Neutrophil (primary cell): ENCODE measurements around the gene GATA5.

ENCODE experiments used
- H3K27ac ChIP-seq: fragments of 200-600 bp; sonication (generic); 2 replicates; pipeline ENCODE4 v1.5.1; 2016; ENCODE audit warnings: mild to moderate bottlenecking, moderate library complexity
- H3K27me3 ChIP-seq: fragments of 200-600 bp; sonication (generic); 2 replicates; pipeline ENCODE4 v1.6.0; 2016; ENCODE audit warnings: mild to moderate bottlenecking
- H3K36me3 ChIP-seq: fragments of 200-600 bp; sonication (generic); 2 replicates; pipeline ENCODE4 v1.5.1; 2017
- H3K4me1 ChIP-seq, 2 experiments: fragments of 200-600 bp in 1 of 2; sonication (generic) in 1 of 2; 1 replicate in 1 of 2; 2 replicates in 1 of 2; pipeline versions ENCODE4 v1.5.1 to v1.6.1; 2013 to 2016; ENCODE audit warnings: low read depth in 1 of 2, low read length in 1 of 2, mild to moderate bottlenecking in 1 of 2, moderate library complexity in 1 of 2; ENCODE audit not compliant: control insufficient read depth in 1 of 2, insufficient read depth in 1 of 2
- H3K4me3 ChIP-seq, 2 experiments: fragments of 200-600 bp in 1 of 2; sonication (generic) in 1 of 2; 1 replicate in 1 of 2; 2 replicates in 1 of 2; pipeline ENCODE4 v1.5.1; 2013 to 2016; ENCODE audit warnings: low read depth in 1 of 2, low read length in 1 of 2, mild to moderate bottlenecking in 1 of 2, moderate library complexity in 1 of 2
- H3K9me3 ChIP-seq: fragments of 200-600 bp; sonication (generic); 2 replicates; pipeline ENCODE4 v1.5.1; 2016
- TF ChIP-seq, protein P1 (sequence below): fragments of 200-600 bp; sonication (generic); IDR thresholded peaks from 2 replicates; pipeline ENCODE4 v1.5.1; 2016; ENCODE audit warnings: antibody characterized with exemption

GATA5 gene

DNA sequence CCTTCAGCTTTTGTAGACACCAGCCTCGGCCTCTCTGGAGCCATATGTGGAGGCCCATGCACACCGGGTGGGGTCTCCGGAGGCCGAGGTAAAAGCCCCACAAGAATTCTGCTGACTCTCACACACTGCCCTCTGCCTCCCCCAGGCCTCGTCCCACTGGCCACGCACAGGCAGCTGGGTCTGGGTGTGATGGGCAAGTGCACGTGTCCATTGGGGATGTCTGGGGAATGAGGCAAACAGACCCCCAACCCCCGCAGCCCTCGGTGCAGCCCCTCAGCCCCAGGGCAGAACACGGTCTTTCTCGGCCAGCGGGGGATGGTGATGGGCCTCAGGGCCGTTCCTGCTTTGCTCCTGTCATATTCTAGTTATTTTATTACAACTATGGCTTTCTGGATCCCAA lies 44.0 kb upstream of the GATA5 start:
- Histone ChIP-seq H3K4me3 (no peak overlapping the region), H3K27me3 (peaks cover 26% of the 10 kb centered on the region), H3K4me1 (no peaks in the 10 kb centered on the region), H3K27ac (no peak overlapping the region), H3K9me3 (no peaks in the 10 kb centered on the region), H3K36me3 (no peaks in the 10 kb centered on the region)
- TF ChIP-seq, protein P1, sequence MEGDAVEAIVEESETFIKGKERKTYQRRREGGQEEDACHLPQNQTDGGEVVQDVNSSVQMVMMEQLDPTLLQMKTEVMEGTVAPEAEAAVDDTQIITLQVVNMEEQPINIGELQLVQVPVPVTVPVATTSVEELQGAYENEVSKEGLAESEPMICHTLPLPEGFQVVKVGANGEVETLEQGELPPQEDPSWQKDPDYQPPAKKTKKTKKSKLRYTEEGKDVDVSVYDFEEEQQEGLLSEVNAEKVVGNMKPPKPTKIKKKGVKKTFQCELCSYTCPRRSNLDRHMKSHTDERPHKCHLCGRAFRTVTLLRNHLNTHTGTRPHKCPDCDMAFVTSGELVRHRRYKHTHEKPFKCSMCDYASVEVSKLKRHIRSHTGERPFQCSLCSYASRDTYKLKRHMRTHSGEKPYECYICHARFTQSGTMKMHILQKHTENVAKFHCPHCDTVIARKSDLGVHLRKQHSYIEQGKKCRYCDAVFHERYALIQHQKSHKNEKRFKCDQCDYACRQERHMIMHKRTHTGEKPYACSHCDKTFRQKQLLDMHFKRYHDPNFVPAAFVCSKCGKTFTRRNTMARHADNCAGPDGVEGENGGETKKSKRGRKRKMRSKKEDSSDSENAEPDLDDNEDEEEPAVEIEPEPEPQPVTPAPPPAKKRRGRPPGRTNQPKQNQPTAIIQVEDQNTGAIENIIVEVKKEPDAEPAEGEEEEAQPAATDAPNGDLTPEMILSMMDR, result no peak

DNA sequence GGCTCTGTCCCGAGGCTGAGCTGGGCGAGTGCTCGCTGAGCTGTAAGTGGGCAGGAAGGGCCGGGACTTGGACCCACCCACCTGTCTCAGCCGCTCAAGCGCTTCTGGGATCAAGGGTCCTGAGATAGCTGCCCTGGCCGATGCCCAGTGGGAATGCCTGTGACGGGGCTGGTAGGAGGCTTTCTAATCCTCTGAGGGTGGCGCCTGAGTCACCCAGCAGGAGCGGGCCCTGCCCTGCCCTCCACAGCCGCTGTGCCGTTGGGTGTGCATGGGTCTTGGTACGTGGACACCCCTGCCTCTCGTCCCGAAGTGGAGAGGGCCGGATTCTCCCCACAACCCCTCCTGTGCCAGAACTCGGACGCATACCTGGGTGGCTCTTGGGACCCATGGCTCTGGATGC lies 43.1 kb upstream of the GATA5 start:
- Histone ChIP-seq H3K27me3 (peaks cover 26% of the 10 kb centered on the region), H3K4me3 (no peak overlapping the region), H3K4me1 (no peaks in the 10 kb centered on the region), H3K9me3 (no peaks in the 10 kb centered on the region), H3K36me3 (no peaks in the 10 kb centered on the region), H3K27ac (no peak overlapping the region)
- TF ChIP-seq, protein P1, result no peak

DNA sequence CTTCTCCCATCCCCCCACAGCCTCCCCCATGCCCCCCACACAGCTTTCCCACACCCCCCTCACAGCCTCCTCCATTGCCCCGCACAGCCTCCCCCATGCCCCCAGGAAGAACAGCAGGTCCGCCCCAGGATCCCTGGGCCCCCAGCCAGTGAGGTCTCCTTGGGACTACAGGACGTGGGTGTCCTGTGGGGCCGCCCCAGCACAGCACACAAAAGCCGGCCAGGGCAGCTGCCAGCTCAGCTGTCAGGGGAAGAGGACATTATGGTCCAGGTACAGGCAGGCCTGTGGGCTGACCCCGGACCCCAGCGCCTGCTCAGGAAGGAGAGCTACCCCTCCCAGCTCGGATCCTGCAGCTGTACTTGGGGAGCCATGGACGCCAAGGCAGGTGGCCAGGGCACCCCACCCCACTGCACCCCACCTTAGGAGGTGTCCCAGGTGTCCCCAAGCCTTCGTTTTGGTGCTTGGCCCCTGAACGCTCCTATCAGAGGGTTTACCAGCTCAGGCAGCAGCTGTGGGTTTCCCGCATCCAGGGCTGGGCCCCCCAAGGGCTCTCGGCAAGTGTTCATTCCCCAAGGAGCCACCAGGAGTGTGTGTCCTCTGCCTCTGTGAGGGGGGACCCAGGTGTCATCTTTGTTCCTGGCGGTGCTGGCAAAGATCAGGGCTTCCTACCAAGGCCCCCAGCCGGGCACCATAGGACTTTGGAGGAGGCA lies 42.3 kb upstream of the GATA5 start:
- H3K9me3 ChIP-seq, result no peaks in the 10 kb centered on the region
- no peaks in the 10 kb centered on the region for H3K4me1 ChIP-seq
- H3K27ac ChIP-seq, result no peak overlapping the region
- TF ChIP-seq, protein P1, result no peak
- no peaks in the 10 kb centered on the region for H3K36me3 ChIP-seq
- peaks cover 26% of the 10 kb centered on the region for H3K27me3 ChIP-seq
- H3K4me3 ChIP-seq, result no peak overlapping the region

DNA sequence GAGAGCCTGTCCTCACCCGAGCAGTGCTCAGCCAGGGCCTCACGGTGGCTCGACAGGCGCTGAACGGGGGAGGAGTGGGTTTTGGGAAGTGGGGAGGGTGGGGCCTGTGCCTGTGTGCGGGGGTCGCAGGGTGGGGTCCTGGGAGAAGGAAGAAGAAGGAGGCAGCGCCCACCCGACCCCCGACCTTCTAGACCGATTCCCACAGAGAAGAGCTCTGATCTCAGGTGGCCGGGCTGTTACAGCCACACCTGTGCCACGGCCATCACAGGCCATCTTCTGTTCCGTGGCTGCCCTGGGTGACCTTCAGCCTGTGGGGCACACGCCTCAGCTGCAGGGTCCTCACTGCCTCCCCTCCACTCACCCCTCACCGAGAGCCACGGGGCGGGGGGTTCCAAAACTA lies 41.4 kb upstream of the GATA5 start:
- TF ChIP-seq, protein P1, result no peak
- Histone ChIP-seq H3K9me3 (no peaks in the 10 kb centered on the region), H3K36me3 (no peaks in the 10 kb centered on the region), H3K4me3 (no peak overlapping the region), H3K4me1 (no peaks in the 10 kb centered on the region), H3K27me3 (peaks cover 29% of the 10 kb centered on the region), H3K27ac (no peak overlapping the region)

DNA sequence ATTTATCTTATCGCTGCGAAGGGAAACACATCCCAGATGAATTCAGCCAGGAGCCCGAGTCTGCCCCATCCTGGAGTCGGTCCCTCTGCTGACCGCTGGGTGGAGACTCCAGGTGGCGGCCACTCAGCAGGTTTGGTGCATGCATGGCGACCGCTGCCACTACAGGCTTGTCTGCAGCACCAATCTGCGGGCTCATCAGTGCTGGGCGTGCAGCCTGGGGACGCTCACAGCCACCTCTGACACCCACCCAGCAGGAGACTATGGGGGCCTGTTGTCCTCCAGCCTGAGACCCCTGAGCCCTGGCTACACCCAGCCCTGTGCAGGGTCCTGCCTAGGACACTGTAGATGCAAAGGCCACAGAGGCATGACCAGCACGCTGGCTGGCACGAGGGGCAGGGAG lies 40.5 kb upstream of the GATA5 start:
- no peak overlapping the region for H3K27ac ChIP-seq
- no peaks in the 10 kb centered on the region for H3K4me1 ChIP-seq
- H3K4me3 ChIP-seq, result no peak overlapping the region
- H3K9me3 ChIP-seq, result no peaks in the 10 kb centered on the region
- no peaks in the 10 kb centered on the region for H3K36me3 ChIP-seq
- TF ChIP-seq, protein P1, result no peak
- H3K27me3 ChIP-seq, result peaks cover 37% of the 10 kb centered on the region

DNA sequence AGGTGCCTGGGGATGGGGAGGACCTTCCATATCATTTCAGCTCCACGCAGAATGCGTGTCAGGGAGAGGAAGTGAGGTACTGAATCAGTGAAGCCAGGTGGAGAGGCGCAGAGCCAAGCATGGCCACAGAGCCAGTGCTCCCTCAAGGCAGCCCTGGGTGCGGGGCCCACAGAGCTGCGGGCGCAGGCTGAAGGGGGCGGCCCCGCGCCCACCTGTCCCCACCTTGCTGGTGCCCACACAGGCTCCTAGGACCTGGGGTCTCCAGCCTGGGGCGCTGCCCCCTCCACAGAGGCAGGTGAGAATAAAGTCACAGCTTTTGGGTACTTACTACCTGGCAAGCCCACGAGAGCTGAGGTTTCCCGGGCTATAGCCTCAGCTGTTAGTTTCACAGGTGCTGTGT lies 40.0 kb upstream of the GATA5 start:
- Histone ChIP-seq H3K27me3 (peaks cover 40% of the 10 kb centered on the region), H3K4me3 (no peak overlapping the region), H3K9me3 (no peaks in the 10 kb centered on the region), H3K36me3 (no peaks in the 10 kb centered on the region), H3K4me1 (no peaks in the 10 kb centered on the region), H3K27ac (no peak overlapping the region)
- TF ChIP-seq, protein P1, result no peak
